Calu3 (cell line): ENCODE results near the gene GANAB. TPM values are rescaled to one million over a fixed set of nuclear protein-coding genes. Genes with fewer than 3 reads are reported as not detected.
A peak's percentile ranks its signal among the peaks of the same experiment; 100 is the strongest.

ENCODE experiments used
- BruUV-seq: library from RNA; stranded (reverse); fragments of 400-500 nt; replicated peaks from 2 replicates; lab custom pipeline; 2021; lab: Mats Ljungman, UMichigan
- CTCF ChIA-PET: fragments of 300-600 bp; sonication (Branson Sonifier 250); formaldehyde crosslinking; loops from one replicate; lab custom pipeline; 2022; ENCODE audit warnings: antibody characterized with exemption; lab: Charles Lee
- DNase-seq: peaks from one replicate; pipeline ENCODE4 v3.0.0; 2022
- H3K27ac Mint-ChIP-seq: one replicate; pipeline ENCODE4 v1.8.0; 2022; ENCODE audit warnings: mixed read lengths; ENCODE audit not compliant: unreplicated experiment
- H3K27me3 Mint-ChIP-seq: one replicate; pipeline ENCODE4 v1.8.0; 2022; ENCODE audit warnings: mixed read lengths; ENCODE audit not compliant: unreplicated experiment
- H3K36me3 Mint-ChIP-seq: one replicate; pipeline ENCODE4 v1.8.0; 2022; ENCODE audit warnings: mild to moderate bottlenecking, moderate library complexity, mixed read lengths; ENCODE audit not compliant: insufficient read depth, unreplicated experiment
- H3K4me1 Mint-ChIP-seq: one replicate; pipeline ENCODE4 v1.8.0; 2022; ENCODE audit warnings: mild to moderate bottlenecking, low read depth, mixed read lengths; ENCODE audit not compliant: unreplicated experiment
- H3K4me3 Mint-ChIP-seq: one replicate; pipeline ENCODE4 v1.8.0; 2022; ENCODE audit warnings: mild to moderate bottlenecking, low read depth, moderate library complexity, mixed read lengths; ENCODE audit not compliant: unreplicated experiment
- H3K9me3 Mint-ChIP-seq: one replicate; pipeline ENCODE4 v1.8.0; 2022; ENCODE audit warnings: low read depth, mixed read lengths; ENCODE audit not compliant: unreplicated experiment
- intact Hi-C: fragments of 100-400 bp; cut with micrococcal nuclease; formaldehyde crosslinking; loops from one replicate; pipeline ENCODE4 v1.10.0; 2022; ENCODE audit not compliant: unreplicated experiment
- total RNA-seq: library from RNA; stranded (reverse); gene quantifications from 2 replicates; pipeline ENCODE4 v1.2.3, GENCODE V29; 2022
- TF ChIP-seq, protein P1 (sequence below): fragments of 200-600 bp; IDR thresholded peaks from one replicate; pipeline ENCODE4 v1.8.0; 2022; ENCODE audit warnings: antibody characterized with exemption; ENCODE audit not compliant: unreplicated experiment

Gene GANAB
- total RNA-seq, 1 experiment from 2014 or later: 377 TPM

DNA sequence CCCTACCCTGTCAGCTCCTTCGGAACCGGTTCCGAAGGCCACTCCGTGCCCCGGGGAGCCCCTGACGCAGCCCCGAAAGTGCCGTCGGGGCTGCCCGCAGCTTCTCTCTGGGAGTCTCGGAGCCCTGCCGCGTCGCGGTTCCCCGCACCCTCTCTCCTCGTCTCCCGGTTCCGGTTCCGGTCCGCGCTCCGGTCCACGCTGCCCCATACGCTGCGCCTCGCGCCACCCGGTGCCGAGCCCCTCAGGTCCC, 45.4 kb downstream of the GANAB start:
- TF ChIP-seq, protein P1, sequence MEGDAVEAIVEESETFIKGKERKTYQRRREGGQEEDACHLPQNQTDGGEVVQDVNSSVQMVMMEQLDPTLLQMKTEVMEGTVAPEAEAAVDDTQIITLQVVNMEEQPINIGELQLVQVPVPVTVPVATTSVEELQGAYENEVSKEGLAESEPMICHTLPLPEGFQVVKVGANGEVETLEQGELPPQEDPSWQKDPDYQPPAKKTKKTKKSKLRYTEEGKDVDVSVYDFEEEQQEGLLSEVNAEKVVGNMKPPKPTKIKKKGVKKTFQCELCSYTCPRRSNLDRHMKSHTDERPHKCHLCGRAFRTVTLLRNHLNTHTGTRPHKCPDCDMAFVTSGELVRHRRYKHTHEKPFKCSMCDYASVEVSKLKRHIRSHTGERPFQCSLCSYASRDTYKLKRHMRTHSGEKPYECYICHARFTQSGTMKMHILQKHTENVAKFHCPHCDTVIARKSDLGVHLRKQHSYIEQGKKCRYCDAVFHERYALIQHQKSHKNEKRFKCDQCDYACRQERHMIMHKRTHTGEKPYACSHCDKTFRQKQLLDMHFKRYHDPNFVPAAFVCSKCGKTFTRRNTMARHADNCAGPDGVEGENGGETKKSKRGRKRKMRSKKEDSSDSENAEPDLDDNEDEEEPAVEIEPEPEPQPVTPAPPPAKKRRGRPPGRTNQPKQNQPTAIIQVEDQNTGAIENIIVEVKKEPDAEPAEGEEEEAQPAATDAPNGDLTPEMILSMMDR: no peak
- no TSS peak for BruUV-seq
- peaks cover 35% of the 10 kb centered on the region for H3K4me1 Mint-ChIP-seq
- H3K36me3 Mint-ChIP-seq: peaks cover 78% of the 10 kb centered on the region
- H3K4me3 Mint-ChIP-seq: peak overlapping the region; percentile 88
- H3K27me3 Mint-ChIP-seq: no peaks in the 10 kb centered on the region
- CTCF ChIA-PET: interaction anchor here (0.9 to 2.1 kb wide), 11 partner anchors 9 to 176 kb away, joined by 3 to 21 read pairs (median 3); partner anchors contain the start of genes B3GAT3, C11orf98, CSKMT and TUT1
- no peaks in the 10 kb centered on the region for H3K9me3 Mint-ChIP-seq
- intact Hi-C loops: no loop called here
- DNase-seq: no peak
- H3K27ac Mint-ChIP-seq: peak overlapping the region; percentile 78

DNA sequence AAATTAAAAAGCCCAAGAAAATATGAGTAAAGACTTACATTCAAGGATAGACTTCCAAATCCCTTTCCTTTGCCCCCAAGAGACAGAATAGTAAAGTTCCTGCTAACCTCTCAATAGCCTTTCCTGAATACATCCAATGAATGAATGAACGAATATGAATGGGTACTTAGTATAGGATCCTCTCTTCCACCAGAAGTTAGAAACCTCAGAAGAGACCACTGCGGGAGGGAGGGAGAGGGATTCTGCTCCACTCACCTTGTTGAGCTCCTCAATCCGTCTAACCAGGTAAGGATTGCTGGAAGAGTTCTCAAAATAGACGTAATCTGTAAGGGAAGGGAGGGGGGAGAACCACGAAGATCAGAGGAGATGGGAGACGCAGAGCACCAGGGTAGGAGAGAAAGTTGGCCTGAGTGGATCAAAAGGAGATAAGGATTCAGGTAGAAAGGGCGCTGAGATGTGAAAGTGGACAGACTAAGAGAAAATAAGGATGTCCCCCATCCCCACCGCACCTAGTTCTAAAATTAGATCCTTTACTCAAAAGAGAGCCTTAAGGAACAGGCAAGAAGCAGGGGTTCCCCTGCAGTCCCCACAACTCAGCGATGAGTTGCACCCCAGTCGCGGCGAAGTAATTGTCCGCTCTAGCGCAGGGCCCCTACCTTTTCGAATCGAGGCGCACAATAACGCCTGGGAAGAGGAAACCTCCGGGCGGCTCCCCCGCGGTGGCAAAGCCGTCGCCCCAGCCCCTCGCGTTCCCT, 45.9 kb downstream of the GANAB start:
- Mint-ChIP-seq H3K27ac (peak overlapping the region; percentile 78), H3K36me3 (peaks cover 80% of the 10 kb centered on the region), H3K4me3 (peak overlapping the region; percentile 88), H3K4me1 (peaks cover 35% of the 10 kb centered on the region), H3K27me3 (no peaks in the 10 kb centered on the region), H3K9me3 (no peaks in the 10 kb centered on the region)
- intact Hi-C loops: no loop called here
- DNase-seq: no peak
- no TSS peak for BruUV-seq
- TF ChIP-seq, protein P1: no peak
- CTCF ChIA-PET: interaction anchor here (1.1 to 2.1 kb wide), 5 partner anchors 9 to 58 kb away, joined by 3 to 21 read pairs (median 7); partner anchors contain the start of genes B3GAT3 and TUT1

DNA sequence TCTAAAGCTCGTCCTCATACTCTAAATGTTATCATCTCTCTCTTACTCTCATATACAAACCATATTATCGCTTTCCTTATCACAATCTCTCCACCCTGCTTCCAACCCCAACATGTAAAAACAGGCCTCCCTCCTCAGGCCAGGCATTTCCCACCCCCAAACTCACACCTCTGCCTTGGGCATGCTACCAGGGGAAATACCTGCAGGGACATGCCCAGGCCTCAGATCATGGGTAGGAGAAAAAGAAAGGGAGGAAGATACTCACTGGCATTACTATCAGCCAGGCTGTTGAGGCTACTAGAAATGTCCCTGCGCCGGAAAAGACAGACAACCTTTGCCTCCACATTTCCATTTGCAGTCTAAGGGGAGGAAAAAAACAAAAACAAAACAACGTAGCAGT, 46.5 kb downstream of the GANAB start:
- DNase-seq: no peak
- Mint-ChIP-seq H3K9me3 (no peaks in the 10 kb centered on the region), H3K27me3 (no peaks in the 10 kb centered on the region), H3K27ac (peak overlapping the region; percentile 78), H3K36me3 (peaks cover 80% of the 10 kb centered on the region), H3K4me3 (peak overlapping the region; percentile 88), H3K4me1 (peaks cover 35% of the 10 kb centered on the region)
- BruUV-seq: TSS peak; percentile 58
- intact Hi-C loops: no loop called here
- CTCF ChIA-PET: interaction anchor here (1.1 to 2.1 kb wide), 2 partner anchors 8 to 22 kb away, joined by 3 to 21 read pairs; partner anchors contain the start of genes B3GAT3 and TUT1
- TF ChIP-seq, protein P1: no peak

DNA sequence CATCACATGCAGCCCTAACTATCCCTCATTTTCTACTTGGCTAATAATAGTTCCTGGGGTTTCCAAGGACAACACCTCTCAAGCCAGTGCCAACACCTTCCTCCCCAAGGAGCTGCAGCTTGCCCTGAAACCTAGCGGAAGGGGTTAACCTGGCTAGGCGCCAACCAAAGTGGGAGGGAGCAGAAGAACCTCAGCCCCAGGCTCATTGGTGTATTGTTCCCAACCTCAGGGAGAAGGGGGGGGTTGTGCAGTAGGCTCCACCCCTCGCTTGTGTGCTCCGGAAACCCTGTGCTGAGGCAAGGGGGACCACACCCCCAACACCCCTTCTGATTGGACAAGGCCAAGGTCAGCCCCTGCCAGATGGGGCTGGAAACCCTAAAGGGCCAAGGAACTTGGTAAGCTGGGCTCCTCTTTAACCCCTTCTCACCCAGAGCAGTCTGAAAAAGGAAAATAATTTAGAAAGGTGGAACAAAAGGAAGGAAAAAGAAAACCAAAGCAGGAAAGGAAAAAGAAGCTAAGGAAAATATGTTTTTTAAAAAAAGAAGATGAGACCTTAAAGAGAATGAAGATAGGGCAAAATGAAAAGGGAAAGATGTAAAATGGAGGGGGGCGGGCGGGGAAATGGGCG, 47.2 kb downstream of the GANAB start:
- Mint-ChIP-seq H3K27ac (peak overlapping the region; percentile 78), H3K36me3 (peaks cover 83% of the 10 kb centered on the region), H3K27me3 (no peaks in the 10 kb centered on the region), H3K4me1 (peaks cover 34% of the 10 kb centered on the region), H3K9me3 (no peaks in the 10 kb centered on the region), H3K4me3 (peak overlapping the region; percentile 88)
- BruUV-seq: no TSS peak
- intact Hi-C loops: no loop called here
- CTCF ChIA-PET: interaction anchor here (0.6 kb wide), 1 partner anchor 40 kb away, joined by 3 read pairs; no protein-coding TSS in a partner anchor
- peak; percentile 69 for DNase-seq
- TF ChIP-seq, protein P1: no peak
